GM19468 (cell line): ENCODE data around the gene KLHL29.
A peak's percentile ranks its signal among the peaks of the same experiment; 100 is the strongest.

ENCODE experiments used
- ATAC-seq: cut with Tn5 transposase; IDR thresholded peaks from one replicate; pipeline ENCODE4 v1.9.1; 2021; ENCODE audit warnings: mild to moderate bottlenecking, moderate library complexity, moderate number of reproducible peaks; ENCODE audit not compliant: unreplicated experiment; ENCODE audit errors: extremely low read depth

The KLHL29 gene

GRCh38 chr2:23441414-23441813, 56.4 kb downstream of the KLHL29 start:
- no peak for ATAC-seq

DNA sequence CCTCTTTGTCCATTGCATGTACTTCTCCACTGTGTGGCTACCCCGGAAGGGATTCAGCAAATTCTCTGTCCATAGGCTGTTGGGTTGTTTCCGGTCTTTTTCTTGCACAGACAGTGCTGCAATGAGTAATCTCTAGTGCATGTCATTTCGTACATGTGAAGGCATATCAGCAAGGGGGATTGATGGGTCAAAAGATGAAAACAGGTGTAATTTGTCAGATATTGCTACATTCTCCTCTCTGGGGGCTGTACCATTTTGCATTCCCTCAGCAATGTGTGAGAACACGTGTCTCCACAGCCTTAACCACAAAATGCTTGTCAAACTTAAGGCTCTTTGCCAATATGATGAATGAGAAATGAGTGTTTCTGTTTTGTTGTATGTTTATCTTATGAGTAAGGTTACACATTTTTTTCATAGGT, 60.5 kb downstream of the KLHL29 start:
- ATAC-seq: no peak

DNA sequence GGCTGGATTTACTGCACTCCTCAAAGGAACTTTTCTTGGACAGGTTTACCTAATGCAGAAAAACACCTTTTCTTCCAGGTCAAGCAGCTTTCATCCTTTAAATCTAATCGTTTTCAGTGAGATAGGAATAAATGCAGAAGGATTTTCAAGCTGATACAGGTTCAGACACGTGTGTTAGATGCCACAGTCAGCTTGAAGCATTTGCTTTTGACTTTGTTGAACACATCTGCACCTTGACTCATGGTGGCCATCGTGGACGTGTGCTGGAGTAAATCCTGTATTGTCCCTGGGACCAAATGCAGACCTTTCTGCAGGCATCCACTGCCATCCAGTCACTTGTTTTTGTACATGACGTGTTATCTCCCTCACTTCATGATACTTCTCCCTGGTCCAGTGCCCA, 61.9 kb downstream of the KLHL29 start:
- no peak for ATAC-seq

DNA sequence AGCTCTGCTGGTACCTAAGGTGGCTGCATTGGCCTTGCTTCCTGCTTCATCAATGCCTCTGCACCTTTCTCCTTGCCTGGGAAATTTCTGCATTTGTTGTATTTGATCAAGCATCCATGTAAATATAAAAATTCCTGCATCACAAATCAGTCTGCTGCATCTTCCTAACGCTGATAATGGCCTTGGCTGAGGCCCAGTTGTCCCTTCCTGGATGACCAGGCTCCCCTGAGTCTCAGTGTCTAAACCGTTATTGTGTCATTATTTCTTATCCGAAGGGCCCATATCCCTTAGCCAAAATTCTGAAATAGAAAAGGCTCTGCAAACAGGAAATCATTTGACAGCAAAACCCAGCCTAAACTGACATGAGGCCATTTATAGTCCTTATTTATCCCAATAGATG, 62.4 kb downstream of the KLHL29 start:
- ATAC-seq: no peak

DNA sequence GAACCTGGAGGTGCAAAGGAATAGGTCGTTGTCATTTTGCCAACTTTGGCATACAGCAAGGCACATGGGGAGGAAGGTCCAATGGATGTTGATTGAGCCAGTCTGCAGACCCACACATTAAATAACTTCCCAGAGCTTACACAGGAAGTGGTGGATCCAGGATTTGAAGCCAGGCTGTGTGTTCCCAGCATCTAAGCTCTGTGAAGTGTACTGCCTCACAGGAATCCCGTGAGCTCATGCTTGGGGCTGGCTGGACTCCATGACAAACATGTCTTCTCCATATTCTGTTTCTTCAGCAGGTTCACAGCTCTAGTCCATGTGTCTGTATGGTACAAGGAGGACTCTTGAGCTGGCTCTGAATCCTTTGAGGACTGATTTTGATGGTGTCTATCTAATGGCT, 63.9 kb downstream of the KLHL29 start:
- no peak for ATAC-seq

GRCh38 chr2:23449413-23449812, 64.4 kb downstream of the KLHL29 start:
- peak; percentile 84 for ATAC-seq

- ATAC-seq: no peak
Observed at GRCh38 chr2:23449831-23450331, 64.9 kb downstream of the KLHL29 start.

DNA sequence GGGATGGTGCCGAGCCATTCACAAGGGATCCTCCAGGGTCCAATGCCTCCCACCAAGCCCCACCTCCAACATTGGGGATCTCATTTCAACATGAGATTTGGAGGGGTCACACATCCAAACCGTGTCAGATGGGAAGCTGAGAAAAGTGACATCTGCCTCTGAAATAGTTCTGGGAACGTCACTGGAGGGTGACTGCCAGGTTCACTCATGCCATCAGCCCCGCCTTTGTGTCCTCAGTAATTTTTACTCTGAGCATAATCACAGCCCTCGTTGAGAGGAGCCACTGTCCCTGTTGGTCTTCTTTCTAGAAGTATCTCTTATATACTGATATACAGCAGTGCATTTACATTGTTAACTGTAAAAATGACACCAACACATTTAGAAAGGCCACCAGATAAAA, 67.4 kb downstream of the KLHL29 start:
- ATAC-seq: no peak

DNA sequence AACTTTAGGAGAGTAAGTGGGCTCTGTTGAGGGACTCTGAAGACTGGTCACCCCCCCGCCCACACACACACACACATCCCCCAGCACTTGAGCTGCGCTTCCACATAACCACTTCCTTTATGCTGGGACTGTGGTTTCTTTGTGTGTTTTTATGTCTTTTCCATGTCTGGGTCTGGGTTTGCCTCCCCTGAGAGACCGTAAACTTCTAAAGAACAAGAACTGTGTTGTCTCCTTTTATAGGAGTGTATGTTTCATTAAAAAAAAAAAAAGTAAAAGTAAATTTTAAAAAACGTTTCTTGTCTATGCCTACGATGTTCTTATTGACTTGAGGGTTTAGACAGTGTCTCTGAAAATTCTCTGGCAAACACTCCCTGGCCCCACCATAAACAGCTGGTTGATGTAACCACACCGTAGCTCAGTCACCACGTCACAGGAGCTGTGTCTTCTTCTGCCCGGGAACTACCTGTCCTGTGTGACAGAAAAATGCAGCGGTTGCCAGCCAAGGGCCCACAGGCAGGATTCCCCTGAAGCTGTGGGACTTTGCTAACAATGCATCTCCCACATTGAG, 68.0 kb downstream of the KLHL29 start:
- ATAC-seq: no peak

DNA sequence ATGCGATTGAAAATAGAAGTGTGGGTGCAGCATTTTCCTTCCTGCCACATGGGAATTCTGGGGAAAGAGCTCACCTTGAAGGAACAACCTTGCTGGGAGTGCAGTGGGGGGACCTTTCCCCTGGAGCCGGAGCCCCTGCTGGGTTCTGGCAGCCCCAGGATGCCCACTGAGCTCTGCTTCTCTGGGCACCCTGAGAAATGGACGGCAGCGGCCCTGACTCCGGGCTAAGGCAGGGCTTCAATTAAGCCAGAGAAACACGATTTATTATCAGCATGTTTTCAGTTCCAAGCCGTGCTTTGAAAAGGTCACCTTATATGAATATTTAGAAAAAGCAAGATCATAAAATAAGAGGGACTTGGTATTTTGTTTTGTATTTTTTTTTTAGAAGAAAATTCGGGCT, 68.5 kb downstream of the KLHL29 start:
- no peak for ATAC-seq

DNA sequence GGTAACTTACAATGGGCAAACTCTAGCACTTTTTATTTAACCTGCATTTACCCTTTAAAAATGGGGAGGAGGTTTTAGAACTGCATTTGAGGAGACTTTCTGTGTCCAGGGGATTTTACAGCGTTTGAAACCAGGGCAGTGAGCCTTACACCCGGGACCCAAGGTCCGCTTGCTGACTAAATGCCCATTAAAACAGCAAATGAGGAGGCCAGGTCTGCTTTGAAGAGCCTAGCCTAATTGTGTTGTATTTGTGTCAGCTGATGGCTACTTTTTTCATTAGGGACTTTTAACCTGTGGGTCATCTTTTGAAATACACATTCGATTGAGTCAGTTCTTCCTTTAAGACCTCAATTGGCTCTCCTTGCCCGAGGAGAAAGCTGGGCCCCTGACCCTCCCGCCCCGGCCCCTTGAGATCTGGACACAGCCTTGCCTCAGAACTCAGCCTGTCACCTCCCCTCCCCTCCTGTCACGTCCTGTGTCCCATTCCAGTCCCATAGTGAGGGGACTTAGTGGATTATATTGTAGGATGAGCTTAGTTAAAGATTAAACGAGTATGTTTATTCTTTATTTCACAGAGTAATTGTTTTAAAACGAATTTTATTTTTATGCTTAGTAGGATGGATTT, 69.0 kb downstream of the KLHL29 start:
- ATAC-seq: no peak

- no peak for ATAC-seq
Observed at GRCh38 chr2:23454501-23455120, 69.6 kb downstream of the KLHL29 start.

DNA sequence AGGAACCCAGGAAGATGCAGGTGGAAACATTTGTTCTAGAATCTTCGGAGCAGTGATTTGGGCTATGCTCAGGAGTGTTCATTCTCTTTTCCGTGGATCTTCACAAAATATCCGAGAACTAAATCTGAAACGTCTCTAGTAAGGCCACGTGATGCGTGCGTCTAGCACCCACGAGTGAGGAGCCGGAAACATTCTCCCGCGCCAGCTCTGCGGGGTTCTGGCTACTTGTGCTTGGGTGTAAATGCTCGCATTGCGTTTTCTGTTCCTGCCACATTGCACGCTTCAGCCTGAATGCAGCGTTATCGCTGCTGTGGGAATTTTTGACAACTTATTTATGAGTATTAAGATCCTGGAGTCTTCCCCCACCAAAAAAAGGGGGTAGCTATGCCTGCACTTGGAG, 71.4 kb downstream of the KLHL29 start:
- ATAC-seq: no peak

- no peak for ATAC-seq
Observed at GRCh38 chr2:23456881-23457760, 72.1 kb downstream of the KLHL29 start.

GRCh38 chr2:23457990-23458682, 73.2 kb downstream of the KLHL29 start:
- no peak for ATAC-seq

DNA sequence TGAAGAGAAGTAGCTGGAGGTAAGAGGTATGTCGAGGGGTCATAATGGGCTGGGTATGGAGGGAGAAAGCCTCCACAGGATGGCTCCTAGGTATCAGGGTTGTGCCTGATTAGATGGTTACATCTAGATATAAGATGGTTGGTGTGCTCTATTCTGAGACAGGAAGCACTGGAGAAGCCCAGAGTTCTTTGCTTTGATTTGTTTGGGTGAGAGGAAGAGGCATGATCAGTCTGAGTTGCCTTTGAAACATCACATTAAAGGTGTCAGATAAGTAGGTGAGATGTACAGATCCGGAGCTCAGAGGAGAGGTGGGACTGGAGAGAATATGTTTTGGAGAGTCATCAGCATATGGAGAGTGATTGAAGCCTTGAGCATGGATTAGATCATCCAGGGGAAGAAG, 74.1 kb downstream of the KLHL29 start:
- no peak for ATAC-seq

GRCh38 chr2:23460228-23460627, 75.2 kb downstream of the KLHL29 start:
- peak; percentile 58 for ATAC-seq

- ATAC-seq: no peak
Observed at GRCh38 chr2:23460993-23461392, 76.0 kb downstream of the KLHL29 start.

GRCh38 chr2:23464156-23464555, 79.2 kb downstream of the KLHL29 start:
- ATAC-seq: no peak

- ATAC-seq: no peak
Observed at GRCh38 chr2:23464905-23465537, 80.0 kb downstream of the KLHL29 start.
